NCI-H1930 (cell line): ENCODE measurements around the gene GALNT4.

Experiments
- DNase-seq, 2 experiments: peaks; one replicate each; lab custom pipeline; 2025; lab: John Stamatoyannopoulos, UW

GALNT4 gene

DNA sequence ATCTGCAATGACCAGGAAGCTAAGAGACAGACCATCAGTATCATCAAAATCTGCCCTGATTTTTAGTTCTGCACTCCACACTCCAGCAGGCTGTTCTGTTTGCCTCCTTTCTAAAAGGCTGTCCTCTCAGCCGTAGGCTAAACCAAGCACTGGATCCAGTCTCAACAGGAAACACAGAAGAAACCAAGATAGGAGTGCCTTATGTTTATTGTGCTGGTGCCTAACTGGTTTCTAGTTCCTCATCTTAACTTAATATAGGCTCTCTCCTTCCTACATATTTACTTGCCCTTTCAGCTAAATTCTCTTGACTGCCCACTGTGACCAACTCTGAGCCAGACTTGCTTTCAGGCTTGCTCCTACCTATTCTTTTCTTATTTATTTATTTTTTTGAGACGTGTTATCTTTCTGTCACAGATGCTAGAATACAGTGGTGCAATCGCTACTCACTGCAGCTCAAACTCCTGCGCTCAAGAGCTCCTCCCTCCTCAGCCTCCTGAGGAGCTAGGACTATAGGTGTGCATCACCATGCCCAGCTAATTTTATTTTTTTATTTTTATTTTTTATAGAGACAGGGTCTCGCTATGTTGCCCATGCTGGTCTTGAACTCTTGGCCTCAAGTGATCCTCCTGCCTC, 30.8 kb downstream of the GALNT4 start:
- DNase-seq, result no peak

DNA sequence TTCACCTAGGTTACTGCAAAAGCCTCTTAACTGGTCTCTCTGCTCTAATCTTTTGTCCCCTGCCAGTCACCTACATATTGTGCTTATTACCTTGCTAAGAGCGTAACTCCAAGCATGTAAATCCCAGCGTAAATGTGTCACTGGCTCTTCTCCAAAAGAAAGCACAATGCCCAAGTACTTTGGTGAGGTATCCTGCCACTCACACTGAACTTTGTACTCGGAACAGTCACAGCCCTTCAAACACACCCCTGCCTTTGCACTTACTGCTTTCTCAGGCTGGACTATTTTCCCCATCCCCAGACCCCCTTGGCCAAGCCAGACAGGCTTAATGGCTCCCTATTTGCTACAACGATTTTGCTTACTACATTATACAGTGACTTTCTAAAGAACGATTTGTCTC, 31.7 kb downstream of the GALNT4 start:
- no peak for DNase-seq

DNA sequence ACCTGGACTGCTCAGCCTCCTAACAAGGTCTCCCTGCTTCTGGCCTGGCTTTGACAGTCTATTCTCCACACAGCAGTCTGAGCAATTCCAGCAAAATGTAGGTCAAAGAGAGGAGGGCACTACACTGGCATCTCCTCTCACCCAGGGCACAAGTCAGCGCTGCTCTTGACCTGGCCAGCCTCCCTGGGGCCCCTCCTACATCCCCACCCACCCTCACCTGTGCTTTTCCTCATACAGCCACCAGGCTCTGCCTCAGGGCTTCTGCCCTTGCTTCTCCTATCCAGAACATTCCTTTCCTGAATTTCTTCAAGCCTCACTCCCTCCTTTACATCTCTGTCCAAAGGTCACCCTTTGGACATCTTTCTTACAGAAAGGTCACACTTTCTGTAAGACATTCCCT, 33.7 kb downstream of the GALNT4 start:
- no peak for DNase-seq

DNA sequence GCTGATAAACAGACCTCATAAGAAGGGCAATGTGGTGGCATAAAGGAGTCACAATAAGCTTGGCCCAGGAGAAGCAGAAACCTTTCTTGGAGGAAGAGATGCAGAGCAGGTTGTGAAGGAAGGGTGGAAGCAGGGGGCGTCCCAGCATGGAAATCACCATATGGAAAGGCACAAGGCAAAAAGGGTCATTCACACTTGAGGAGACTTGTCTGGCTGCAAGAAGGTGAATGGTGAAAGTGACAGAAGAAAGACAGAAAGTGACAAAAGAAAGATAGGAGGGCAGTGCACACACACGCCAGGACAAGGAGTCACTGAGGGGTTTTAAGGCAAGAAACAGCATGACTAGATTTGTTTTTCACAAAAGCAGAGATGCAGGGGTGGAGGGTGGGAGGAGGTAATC, 38.3 kb downstream of the GALNT4 start:
- no peak for DNase-seq

DNA sequence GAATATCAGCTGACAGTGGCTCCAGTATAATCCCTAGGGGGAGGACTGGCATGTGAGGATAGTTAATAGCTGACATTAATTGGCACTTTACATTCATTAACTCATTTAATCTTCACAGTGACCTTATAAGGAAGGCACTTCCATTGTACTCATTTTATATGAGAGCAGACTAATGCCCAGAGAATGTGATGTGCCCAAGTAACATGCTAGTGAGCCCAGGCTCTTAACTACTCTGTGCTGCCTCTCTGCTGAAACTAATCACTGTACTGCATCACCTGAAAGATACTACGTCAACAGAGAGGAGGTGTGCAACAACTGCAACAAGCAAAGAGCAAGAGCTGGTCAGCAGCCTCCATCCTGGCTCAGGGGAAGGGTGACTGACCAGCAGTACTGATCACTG, 40.1 kb downstream of the GALNT4 start:
- DNase-seq, result no peak

DNA sequence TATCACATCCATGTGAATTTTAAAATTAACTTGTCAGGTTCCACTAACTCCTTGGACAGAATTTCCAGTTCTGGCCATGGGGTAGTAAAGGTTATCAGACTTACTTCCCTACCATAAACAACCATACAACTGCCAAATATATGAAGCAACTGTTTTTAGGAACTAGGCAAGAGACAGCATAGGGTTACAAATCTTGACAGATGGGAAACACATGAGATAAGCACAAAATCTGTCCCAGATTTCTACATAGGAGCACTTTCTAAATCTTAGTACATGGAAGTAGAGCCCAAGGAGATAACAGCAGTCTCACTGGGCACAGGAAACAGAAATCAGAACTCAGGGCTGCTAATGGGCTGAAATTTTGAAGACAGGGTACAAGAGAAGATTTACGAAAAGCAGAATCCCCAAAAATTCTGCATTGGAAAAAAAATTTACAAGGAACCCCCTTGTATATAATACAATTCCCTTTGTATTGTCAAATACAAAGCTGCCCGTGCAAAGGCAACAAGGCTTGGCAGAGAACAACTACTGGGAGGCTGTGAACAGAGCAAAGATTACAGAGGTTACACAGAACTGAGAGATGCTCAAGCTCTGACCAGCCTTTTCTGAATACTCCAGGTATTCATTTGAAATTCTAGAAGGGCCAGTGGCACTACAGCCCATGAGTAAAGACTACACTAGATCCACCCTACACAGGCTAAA, 43.2 kb downstream of the GALNT4 start:
- no peak for DNase-seq

DNA sequence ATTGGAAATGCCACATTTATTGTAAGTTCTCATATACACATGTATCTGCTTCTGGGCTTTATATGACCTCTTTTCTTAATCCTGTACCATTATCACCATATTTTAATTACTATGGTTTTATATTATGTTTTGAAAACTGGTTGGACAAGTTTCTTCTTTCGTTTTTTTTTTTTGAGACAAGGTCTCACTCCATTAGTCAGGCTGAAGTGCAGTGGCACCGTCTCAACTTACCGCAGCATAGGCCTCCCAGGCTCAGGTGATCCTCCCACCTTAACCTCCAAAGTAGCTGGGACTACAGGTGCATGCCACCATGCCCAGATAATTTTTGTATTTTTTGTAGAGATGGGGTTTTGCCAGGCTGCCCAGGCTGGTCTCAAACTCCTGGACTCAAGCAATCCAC, 44.6 kb downstream of the GALNT4 start:
- no peak for DNase-seq

DNA sequence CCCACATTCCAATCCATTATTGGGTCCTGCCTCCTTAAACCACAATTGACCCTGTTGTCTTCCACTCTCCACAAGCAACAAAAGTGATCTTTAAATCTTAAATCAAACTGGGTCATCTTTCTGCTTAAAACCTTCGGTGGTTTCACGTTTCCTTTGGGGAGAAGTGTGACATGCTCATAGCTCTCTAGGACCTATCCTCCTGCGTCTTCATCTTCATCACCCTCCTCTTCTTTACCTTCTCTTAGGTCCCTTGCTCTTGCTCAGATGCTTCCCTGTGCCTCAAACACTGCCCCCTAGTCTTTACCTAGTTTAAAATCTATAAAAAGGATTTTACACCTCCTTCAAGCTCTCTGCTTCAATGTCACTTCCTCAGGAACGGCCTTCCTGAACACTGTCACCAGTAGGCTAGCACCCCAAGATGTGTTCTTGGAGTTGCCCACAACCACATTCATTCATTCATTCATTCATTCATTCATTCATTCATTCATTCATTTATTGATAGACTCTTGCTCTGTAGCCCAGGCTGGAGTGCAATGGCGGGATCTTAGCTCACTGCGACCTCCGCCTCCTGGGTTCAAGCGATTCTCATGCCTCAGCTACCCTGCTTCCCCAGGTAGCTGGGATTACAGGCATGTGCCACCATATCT, 46.8 kb downstream of the GALNT4 start:
- no peak for DNase-seq

DNA sequence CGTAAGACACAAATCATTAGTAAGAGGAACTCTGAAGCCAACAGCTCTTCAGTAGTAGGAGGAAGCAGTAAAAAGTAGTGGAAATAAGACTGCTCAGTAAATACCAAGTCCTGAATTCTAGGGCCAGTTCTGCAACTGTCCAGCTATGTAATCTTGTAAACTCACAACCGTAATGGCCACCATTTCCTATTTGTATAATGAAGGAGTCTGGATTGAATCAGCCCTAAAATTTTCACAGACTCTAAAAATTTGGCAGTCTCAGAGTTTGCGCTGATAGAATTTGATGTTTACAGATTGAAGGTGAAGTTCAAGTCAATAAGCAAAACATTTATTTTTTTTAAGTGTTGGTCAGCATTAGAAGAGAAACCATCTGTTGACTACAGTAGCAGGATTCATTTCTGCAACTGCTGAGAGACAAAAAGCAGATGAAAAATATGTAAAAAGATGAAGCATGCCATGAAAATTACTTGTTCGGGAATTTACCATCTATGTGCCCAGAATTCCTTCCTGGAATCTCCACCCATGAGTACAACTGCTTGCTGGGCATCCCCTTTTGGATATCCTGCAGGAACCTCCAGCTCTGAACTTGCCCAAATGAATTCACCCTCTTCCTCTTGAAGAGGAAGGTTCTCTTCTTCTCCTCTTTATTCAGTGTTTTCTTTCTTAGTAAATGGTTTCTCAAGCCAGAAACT, 47.5 kb downstream of the GALNT4 start:
- no peak for DNase-seq

DNA sequence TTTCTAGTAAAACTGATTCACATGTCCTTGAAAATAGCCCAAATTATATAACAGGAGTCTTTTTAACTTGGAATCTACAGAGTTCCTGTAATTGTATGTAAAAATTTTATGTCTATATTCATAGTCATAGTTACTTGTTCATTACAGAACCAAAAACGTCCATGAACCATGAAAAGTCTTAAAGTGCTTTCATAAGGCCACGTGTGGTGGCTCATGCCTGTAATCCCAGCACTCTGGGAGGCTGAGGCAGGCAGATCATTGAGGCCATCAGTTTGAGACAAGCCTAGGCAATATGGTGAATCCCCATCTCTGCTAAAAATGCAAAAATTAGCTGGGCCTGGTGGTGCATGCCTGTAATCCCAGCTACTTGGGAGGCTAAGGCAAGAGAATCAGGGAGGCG, 48.4 kb downstream of the GALNT4 start:
- no peak for DNase-seq

DNA sequence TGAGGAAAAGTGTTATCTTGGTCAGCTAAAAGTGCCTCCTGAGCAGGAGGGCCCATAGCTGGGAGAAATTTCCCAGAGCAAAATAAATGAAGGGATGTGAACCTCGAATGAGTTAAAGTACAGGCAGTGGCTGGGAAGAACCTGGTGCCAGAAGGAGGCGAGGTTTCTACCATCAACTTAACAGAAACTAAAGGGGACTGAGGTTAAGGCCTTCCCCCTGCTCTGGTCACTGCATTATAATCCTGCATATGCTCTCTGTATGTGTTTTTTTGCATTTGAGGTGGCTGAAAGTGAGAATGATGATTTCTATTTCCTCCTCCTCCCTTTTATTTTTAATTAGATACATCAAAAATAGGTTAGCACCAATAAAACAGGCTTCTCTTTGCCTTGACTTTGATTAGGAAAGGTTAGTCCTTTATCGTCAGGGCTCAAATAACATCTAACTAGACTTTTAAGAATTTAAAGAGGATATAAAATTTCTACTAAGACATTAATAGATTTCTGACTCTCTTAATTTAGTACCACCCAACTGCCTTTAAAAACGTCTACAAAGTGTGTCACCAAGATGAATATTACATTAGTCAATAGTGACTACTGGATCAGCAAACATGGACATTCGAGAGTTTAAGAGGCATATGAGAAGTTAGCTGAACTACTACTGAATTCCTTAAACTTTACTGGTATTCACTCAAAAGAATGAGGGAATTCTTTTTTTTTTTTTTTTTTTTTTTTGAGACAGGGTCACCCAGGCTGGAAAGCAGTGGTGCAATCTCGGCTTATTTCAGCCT, 49.2 kb downstream of the GALNT4 start:
- no peak for DNase-seq

DNA sequence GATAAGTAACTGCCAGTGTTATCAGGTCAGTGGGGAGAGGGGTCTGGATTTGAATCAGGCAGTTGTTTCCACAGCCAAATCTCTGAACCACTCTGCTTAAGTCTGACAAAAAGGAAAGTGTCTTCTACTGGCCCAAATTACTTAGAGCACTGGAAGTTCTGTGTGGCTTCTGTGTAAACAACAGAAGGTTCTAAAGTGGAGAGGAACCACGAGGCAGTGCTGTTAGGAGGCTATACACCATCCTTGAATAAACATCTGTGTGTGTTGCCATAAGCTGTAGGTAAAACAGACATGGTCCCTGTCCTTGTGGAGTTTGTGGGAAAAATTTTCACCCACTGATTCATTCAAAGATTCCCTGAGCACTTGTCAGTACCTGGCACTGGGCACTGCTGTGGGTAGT, 50.0 kb downstream of the GALNT4 start:
- no peak for DNase-seq
